GM23338 (cell line): ENCODE measurements around the gene KCNB1. TPM values are rescaled to one million over a fixed set of nuclear protein-coding genes. Genes with fewer than 3 reads are reported as not detected.

ENCODE experiments used
- ATAC-seq: fragments of 200-7000 bp; cut with Tn5 transposase; 3 replicates; pipeline ENCODE4 v1.9.1; 2020
- DNase-seq: peaks from one replicate; pipeline ENCODE4 v3.0.0-alpha.2; 2015; ENCODE audit warnings: low spot score
- H2AFZ ChIP-seq: fragments of 200-600 bp; sonication (generic); 2 replicates; pipeline ENCODE4 v1.8.0; 2016; ENCODE audit warnings: antibody characterized with exemption, mild to moderate bottlenecking, moderate library complexity
- H3F3A ChIP-seq: fragments of 200-600 bp; sonication (generic); replicated peaks from 2 replicates; pipeline ENCODE4 v1.8.0; 2017; ENCODE audit warnings: antibody characterized with exemption, mixed run types, low read depth
- H3K27ac ChIP-seq: fragments of 200-600 bp; sonication (generic); 2 replicates; pipeline ENCODE4 v1.6.1; 2016; ENCODE audit warnings: low read depth
- H3K27me3 ChIP-seq: fragments of 200-600 bp; sonication (generic); 2 replicates; pipeline ENCODE4 v1.8.0; 2016; ENCODE audit warnings: mild to moderate bottlenecking, mixed run types, moderate library complexity; ENCODE audit not compliant: insufficient read depth
- H3K36me3 ChIP-seq: fragments of 200-600 bp; sonication (generic); 2 replicates; pipeline ENCODE4 v1.8.0; 2016; ENCODE audit warnings: mild to moderate bottlenecking; ENCODE audit not compliant: insufficient read depth
- H3K4me1 ChIP-seq: fragments of 200-600 bp; sonication (generic); 2 replicates; pipeline ENCODE4 v1.8.0; 2016; ENCODE audit warnings: mild to moderate bottlenecking, moderate library complexity; ENCODE audit not compliant: insufficient read depth
- H3K4me2 ChIP-seq: fragments of 200-600 bp; sonication (generic); 2 replicates; pipeline ENCODE4 v1.7.1; 2017; ENCODE audit warnings: mixed run types
- H3K4me3 ChIP-seq: fragments of 200-600 bp; sonication (generic); 2 replicates; pipeline ENCODE4 v1.6.1; 2016; ENCODE audit warnings: mixed run types
- H3K79me2 ChIP-seq: fragments of 200-600 bp; sonication (generic); replicated peaks from 2 replicates; pipeline ENCODE4 v1.8.0; 2017; ENCODE audit warnings: mild to moderate bottlenecking; ENCODE audit not compliant: insufficient read depth
- H3K9me2 ChIP-seq: fragments of 200-600 bp; sonication (generic); 2 replicates; pipeline ENCODE4 v1.8.0; 2017; ENCODE audit not compliant: insufficient read depth
- H4K20me1 ChIP-seq: fragments of 200-600 bp; sonication (generic); replicated peaks from 2 replicates; pipeline ENCODE4 v1.8.0; 2017; ENCODE audit warnings: mild to moderate bottlenecking; ENCODE audit not compliant: insufficient read depth
- H3K27ac Mint-ChIP-seq: 2 replicates; pipeline ENCODE4 v1.8.0; 2020; ENCODE audit warnings: inconsistent platforms, mild to moderate bottlenecking, moderate library complexity, mixed read lengths
- H3K27me3 Mint-ChIP-seq: 3 replicates; pipeline ENCODE4 v1.8.0; 2022; ENCODE audit warnings: low read depth, mild to moderate bottlenecking, moderate library complexity, mixed read lengths, inconsistent platforms; ENCODE audit not compliant: insufficient read depth, poor library complexity
- H3K36me3 Mint-ChIP-seq: 3 replicates; pipeline ENCODE4 v1.8.0; 2021; ENCODE audit warnings: low read depth, mild to moderate bottlenecking, inconsistent platforms, moderate library complexity, mixed read lengths
- H3K4me1 Mint-ChIP-seq: 3 replicates; pipeline ENCODE4 v1.8.0; 2020; ENCODE audit warnings: mild to moderate bottlenecking, inconsistent platforms, mixed read lengths
- H3K4me3 Mint-ChIP-seq: 3 replicates; pipeline ENCODE4 v1.8.0; 2021; ENCODE audit warnings: moderate library complexity, mild to moderate bottlenecking, inconsistent platforms, mixed read lengths
- H3K9me3 Mint-ChIP-seq: 3 replicates; pipeline ENCODE4 v1.8.0; 2020; ENCODE audit warnings: moderate library complexity, mild to moderate bottlenecking, inconsistent platforms, mixed read lengths
- CREB1 ChIP-seq: fragments of 250-450 bp; sonication (Bioruptor Pico); IDR thresholded peaks from 2 replicates; pipeline ENCODE4 v1.5.0; 2020; ENCODE audit warnings: low read depth, mild to moderate bottlenecking, moderate library complexity
- EZH2 ChIP-seq: fragments of 200-600 bp; sonication (generic); IDR thresholded peaks from one replicate; pipeline ENCODE4 v1.8.0; 2017; ENCODE audit warnings: antibody characterized with exemption, mild to moderate bottlenecking, low read depth; ENCODE audit not compliant: unreplicated experiment
- EZH2phosphoT487 ChIP-seq: fragments of 200-600 bp; sonication (generic); IDR thresholded peaks from one replicate; pipeline ENCODE4 v1.8.1; 2018; ENCODE audit warnings: antibody characterized with exemption; ENCODE audit not compliant: unreplicated experiment
- JUNB ChIP-seq: IDR thresholded peaks from one replicate; pipeline ENCODE4 v1.6.1; 2016; ENCODE audit warnings: antibody characterized with exemption; ENCODE audit not compliant: unreplicated experiment
- NANOG ChIP-seq: IDR thresholded peaks from 2 replicates; pipeline ENCODE4 v1.6.1; 2016; ENCODE audit warnings: antibody characterized with exemption, borderline replicate concordance
- POLR2AphosphoS5 ChIP-seq: IDR thresholded peaks from 2 replicates; pipeline ENCODE4 v1.6.1; 2016; ENCODE audit warnings: antibody characterized with exemption, low read depth
- STAT1 ChIP-seq: IDR thresholded peaks from one replicate; pipeline ENCODE4 v1.6.1; 2016; ENCODE audit warnings: antibody characterized with exemption; ENCODE audit not compliant: unreplicated experiment
- ZNF331 ChIP-seq: fragments of 250-450 bp; sonication (Bioruptor Pico); IDR thresholded peaks from 2 replicates; pipeline ENCODE4 v1.5.0; 2020; ENCODE audit warnings: low read depth, mild to moderate bottlenecking, moderate library complexity
- polyA plus RNA-seq: library from polyadenylated mRNA; unstranded; fragments of >200 nt; fragmentation: Nextera tagmentation; extraction: Ambion mirVana; gene quantifications from 2 replicates; pipeline ENCODE4 v1.2.1, GENCODE V29; 2016
- total RNA-seq: library from RNA; depleted of rRNA; stranded (reverse); fragments of >200 nt; shearing (Covaris generic); gene quantifications from 2 replicates; pipeline ENCODE4 v1.2.3, GENCODE V29; 2014
- TF ChIP-seq, protein P1 (sequence below): fragments of 250-450 bp; sonication (Bioruptor Pico); IDR thresholded peaks from 2 replicates; pipeline ENCODE4 v1.5.0; 2020; ENCODE audit warnings: mild to moderate bottlenecking, moderate library complexity
- TF ChIP-seq, protein P2 (sequence below): IDR thresholded peaks from one replicate; pipeline ENCODE4 v1.6.1; 2018; ENCODE audit warnings: antibody characterized with exemption; ENCODE audit not compliant: unreplicated experiment
- TF ChIP-seq, protein P3 (sequence below), 2 experiments: fragments of 200-600 bp in 1 of 2; sonication (generic) in 1 of 2; conservative IDR thresholded peaks; 2 replicates each; pipeline versions ENCODE4 v1.5.1 to v1.6.1; 2016 to 2017; ENCODE audit warnings: antibody characterized with exemption in 2 of 2, low read depth in 2 of 2, mild to moderate bottlenecking in 2 of 2, moderate library complexity in 1 of 2

The KCNB1 gene
- total and polyA plus RNA-seq, 2 experiments from 2014 or later: 0.28 to 0.29 TPM

DNA sequence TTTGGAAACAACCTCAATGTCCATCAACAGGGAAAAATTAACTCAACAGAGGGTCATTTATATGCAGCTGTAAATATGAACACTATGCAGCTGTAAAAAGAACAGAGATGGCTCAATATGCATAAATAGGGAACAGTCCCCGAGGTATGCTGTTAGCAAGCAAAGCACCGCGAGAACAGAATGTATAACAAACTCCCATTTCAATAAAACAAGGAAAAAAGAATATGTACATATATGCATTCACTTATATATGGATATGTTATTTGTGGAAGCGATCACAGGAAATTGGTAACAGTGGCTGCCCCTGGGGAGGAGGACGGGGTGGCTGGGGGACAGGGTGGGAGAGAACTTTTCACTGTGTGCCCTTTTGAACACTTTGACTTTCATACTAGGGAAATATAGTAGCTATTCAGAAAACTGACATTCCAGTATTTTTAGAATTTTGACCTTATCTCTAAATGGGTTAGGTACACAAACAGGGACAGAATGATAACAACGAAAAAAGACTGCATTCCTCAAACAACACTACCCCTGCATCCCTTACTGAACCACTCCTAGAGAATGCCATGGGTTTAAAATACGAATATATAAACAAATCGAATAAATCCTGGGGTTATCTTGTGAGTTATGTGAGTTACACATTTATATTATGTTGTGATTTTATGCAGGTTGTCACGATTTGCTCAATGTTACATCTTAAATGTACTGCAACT, 64.5 kb downstream of the KCNB1 start:
- peaks cover 1% of the 10 kb centered on the region for H3K27me3 Mint-ChIP-seq
- no peak overlapping the region for H3K4me3 Mint-ChIP-seq
- TF ChIP-seq, protein P1, sequence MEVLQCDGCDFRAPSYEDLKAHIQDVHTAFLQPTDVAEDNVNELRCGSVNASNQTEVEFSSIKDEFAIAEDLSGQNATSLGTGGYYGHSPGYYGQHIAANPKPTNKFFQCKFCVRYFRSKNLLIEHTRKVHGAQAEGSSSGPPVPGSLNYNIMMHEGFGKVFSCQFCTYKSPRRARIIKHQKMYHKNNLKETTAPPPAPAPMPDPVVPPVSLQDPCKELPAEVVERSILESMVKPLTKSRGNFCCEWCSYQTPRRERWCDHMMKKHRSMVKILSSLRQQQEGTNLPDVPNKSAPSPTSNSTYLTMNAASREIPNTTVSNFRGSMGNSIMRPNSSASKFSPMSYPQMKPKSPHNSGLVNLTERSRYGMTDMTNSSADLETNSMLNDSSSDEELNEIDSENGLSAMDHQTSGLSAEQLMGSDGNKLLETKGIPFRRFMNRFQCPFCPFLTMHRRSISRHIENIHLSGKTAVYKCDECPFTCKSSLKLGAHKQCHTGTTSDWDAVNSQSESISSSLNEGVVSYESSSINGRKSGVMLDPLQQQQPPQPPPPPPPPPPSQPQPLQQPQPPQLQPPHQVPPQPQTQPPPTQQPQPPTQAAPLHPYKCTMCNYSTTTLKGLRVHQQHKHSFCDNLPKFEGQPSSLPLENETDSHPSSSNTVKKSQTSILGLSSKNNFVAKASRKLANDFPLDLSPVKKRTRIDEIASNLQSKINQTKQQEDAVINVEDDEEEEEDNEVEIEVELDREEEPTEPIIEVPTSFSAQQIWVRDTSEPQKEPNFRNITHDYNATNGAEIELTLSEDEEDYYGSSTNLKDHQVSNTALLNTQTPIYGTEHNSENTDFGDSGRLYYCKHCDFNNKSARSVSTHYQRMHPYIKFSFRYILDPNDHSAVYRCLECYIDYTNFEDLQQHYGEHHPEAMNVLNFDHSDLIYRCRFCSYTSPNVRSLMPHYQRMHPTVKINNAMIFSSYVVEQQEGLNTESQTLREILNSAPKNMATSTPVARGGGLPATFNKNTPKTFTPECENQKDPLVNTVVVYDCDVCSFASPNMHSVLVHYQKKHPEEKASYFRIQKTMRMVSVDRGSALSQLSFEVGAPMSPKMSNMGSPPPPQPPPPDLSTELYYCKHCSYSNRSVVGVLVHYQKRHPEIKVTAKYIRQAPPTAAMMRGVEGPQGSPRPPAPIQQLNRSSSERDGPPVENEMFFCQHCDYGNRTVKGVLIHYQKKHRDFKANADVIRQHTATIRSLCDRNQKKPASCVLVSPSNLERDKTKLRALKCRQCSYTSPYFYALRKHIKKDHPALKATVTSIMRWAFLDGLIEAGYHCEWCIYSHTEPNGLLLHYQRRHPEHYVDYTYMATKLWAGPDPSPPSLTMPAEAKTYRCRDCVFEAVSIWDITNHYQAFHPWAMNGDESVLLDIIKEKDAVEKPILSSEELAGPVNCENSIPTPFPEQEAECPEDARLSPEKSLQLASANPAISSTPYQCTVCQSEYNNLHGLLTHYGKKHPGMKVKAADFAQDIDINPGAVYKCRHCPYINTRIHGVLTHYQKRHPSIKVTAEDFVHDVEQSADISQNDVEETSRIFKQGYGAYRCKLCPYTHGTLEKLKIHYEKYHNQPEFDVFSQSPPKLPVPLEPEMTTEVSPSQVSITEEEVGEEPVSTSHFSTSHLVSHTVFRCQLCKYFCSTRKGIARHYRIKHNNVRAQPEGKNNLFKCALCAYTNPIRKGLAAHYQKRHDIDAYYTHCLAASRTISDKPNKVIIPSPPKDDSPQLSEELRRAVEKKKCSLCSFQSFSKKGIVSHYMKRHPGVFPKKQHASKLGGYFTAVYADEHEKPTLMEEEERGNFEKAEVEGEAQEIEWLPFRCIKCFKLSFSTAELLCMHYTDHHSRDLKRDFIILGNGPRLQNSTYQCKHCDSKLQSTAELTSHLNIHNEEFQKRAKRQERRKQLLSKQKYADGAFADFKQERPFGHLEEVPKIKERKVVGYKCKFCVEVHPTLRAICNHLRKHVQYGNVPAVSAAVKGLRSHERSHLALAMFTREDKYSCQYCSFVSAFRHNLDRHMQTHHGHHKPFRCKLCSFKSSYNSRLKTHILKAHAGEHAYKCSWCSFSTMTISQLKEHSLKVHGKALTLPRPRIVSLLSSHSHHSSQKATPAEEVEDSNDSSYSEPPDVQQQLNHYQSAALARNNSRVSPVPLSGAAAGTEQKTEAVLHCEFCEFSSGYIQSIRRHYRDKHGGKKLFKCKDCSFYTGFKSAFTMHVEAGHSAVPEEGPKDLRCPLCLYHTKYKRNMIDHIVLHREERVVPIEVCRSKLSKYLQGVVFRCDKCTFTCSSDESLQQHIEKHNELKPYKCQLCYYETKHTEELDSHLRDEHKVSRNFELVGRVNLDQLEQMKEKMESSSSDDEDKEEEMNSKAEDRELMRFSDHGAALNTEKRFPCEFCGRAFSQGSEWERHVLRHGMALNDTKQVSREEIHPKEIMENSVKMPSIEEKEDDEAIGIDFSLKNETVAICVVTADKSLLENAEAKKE (CRISPR knock-in tag): no peak
- no peak for TF ChIP-seq JUNB
- no peak for TF ChIP-seq ZNF331 (CRISPR knock-in tag)
- TF ChIP-seq, protein P2, sequence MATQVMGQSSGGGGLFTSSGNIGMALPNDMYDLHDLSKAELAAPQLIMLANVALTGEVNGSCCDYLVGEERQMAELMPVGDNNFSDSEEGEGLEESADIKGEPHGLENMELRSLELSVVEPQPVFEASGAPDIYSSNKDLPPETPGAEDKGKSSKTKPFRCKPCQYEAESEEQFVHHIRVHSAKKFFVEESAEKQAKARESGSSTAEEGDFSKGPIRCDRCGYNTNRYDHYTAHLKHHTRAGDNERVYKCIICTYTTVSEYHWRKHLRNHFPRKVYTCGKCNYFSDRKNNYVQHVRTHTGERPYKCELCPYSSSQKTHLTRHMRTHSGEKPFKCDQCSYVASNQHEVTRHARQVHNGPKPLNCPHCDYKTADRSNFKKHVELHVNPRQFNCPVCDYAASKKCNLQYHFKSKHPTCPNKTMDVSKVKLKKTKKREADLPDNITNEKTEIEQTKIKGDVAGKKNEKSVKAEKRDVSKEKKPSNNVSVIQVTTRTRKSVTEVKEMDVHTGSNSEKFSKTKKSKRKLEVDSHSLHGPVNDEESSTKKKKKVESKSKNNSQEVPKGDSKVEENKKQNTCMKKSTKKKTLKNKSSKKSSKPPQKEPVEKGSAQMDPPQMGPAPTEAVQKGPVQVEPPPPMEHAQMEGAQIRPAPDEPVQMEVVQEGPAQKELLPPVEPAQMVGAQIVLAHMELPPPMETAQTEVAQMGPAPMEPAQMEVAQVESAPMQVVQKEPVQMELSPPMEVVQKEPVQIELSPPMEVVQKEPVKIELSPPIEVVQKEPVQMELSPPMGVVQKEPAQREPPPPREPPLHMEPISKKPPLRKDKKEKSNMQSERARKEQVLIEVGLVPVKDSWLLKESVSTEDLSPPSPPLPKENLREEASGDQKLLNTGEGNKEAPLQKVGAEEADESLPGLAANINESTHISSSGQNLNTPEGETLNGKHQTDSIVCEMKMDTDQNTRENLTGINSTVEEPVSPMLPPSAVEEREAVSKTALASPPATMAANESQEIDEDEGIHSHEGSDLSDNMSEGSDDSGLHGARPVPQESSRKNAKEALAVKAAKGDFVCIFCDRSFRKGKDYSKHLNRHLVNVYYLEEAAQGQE: no peak
- no peak for TF ChIP-seq POLR2AphosphoS5
- no peak for TF ChIP-seq STAT1
- TF ChIP-seq EZH2phosphoT487: no peak
- no peak for TF ChIP-seq EZH2
- TF ChIP-seq NANOG: no peak
- TF ChIP-seq, protein P3, sequence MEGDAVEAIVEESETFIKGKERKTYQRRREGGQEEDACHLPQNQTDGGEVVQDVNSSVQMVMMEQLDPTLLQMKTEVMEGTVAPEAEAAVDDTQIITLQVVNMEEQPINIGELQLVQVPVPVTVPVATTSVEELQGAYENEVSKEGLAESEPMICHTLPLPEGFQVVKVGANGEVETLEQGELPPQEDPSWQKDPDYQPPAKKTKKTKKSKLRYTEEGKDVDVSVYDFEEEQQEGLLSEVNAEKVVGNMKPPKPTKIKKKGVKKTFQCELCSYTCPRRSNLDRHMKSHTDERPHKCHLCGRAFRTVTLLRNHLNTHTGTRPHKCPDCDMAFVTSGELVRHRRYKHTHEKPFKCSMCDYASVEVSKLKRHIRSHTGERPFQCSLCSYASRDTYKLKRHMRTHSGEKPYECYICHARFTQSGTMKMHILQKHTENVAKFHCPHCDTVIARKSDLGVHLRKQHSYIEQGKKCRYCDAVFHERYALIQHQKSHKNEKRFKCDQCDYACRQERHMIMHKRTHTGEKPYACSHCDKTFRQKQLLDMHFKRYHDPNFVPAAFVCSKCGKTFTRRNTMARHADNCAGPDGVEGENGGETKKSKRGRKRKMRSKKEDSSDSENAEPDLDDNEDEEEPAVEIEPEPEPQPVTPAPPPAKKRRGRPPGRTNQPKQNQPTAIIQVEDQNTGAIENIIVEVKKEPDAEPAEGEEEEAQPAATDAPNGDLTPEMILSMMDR (conservative IDR thresholded peaks at IDR 0.05; ENCODE audit: low read depth in 2 of 2): no peak
- TF ChIP-seq CREB1 (CRISPR knock-in tag): no peak

More for the DNA sequence above, 64.5 kb downstream of the KCNB1 start:
- ATAC-seq (no peak), DNase-seq (no peak)
- Histone ChIP-seq H3K79me2 (no peaks in the 10 kb centered on the region), H3K4me3 (no peak overlapping the region), H3K4me1 (peaks cover 5% of the 10 kb centered on the region; the same call in 1 of the 2 replicates), H3K4me2 (no peak overlapping the region), H4K20me1 (no peaks in the 10 kb centered on the region; the same call in 1 of the 2 replicates), H3K27ac (no peak overlapping the region), H2AFZ (no peak overlapping the region), H3K27me3 (no peaks in the 10 kb centered on the region), H3F3A (no peaks in the 10 kb centered on the region), H3K9me2 (no peaks in the 10 kb centered on the region), H3K36me3 (no peaks in the 10 kb centered on the region)
- Mint-ChIP-seq H3K27ac (no peak overlapping the region; the same call in 1 of the 2 replicates), H3K9me3 (no peaks in the 10 kb centered on the region), H3K4me1 (peaks cover 10% of the 10 kb centered on the region), H3K36me3 (no peaks in the 10 kb centered on the region)
